H1 (cell line): ENCODE results near the gene WNT5A. TPM values are rescaled to one million over a fixed set of nuclear protein-coding genes. Genes with fewer than 3 reads are reported as not detected.

Experiments
- CBX5 ChIP-seq: fragments of 300-800, 300-1000 bp; sonication (generic); IDR thresholded peaks from 2 replicates; pipeline ENCODE4 v1.7.1; 2016; ENCODE audit warnings: antibody characterized with exemption, low read length, low read depth
- CEBPB ChIP-seq: IDR thresholded peaks from 2 replicates; pipeline ENCODE4 v1.6.1; 2012; ENCODE audit warnings: low read depth, low read length
- NANOG ChIP-seq: IDR thresholded peaks from 2 replicates; pipeline ENCODE4 v1.6.1; 2011; ENCODE audit warnings: low read length, low read depth, mild to moderate bottlenecking, inconsistent platforms; ENCODE audit not compliant: insufficient read depth, poor library complexity, severe bottlenecking
- RFX5 ChIP-seq: IDR thresholded peaks from 2 replicates; pipeline ENCODE4 v1.6.1; 2011; ENCODE audit warnings: low read depth, low read length, improper control_type of control experiment, borderline replicate concordance
- SP1 ChIP-seq: IDR thresholded peaks from 2 replicates; pipeline ENCODE4 v1.6.1; 2011; ENCODE audit warnings: low read depth, low read length
- polyA plus RNA-seq, 7 experiments: library from polyadenylated mRNA; depleted of rRNA in 3 of 7; stranded (reverse) in 5 of 7; unstranded in 2 of 7; fragments of >200 nt in 5 of 7; fragments of 200-250 nt in 2 of 7; gene quantifications; 1 replicate in 5 of 7; 2 replicates in 1 of 7; 4 replicates in 1 of 7; pipeline versions ENCODE4 v1.2.1 to v1.2.3, GENCODE V29; 2011 to 2013; ENCODE audit warnings: missing spikeins in 2 of 7, mixed read lengths in 2 of 7
- total RNA-seq: library from RNA; stranded (reverse); fragmentation: NEBNext Ultra II Directional; extraction: Animal tissue kit (Norgen Biotek cat#: 25700); gene quantifications from 2 replicates; pipeline ENCODE4 v1.2.1, GENCODE V29; 2021

Gene WNT5A
- total and polyA plus RNA-seq, 2 of the 8 experiments (the other 6 are each of a cell fraction or from before 2014, with no cell fraction given) = 3.9 to 5.6 TPM

DNA sequence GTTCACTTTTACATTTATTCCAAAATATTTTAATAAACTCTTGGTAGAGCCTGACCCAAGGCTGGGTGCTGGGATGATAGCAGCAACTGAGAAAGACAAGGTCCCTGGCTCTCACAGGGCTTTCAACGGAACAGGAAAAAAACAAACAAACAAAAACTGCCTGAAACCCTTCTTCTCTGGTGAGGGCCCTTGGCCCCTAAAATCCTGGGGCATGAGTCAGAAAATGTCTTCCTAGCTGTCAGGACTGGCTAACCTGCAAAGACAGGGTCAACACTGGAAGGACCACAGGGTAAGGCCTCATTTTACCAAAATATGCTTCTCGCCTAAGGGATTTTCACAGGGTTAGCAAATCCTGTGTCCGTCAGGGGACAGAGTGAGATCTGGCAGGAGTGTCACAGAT, 45.7 kb upstream of the WNT5A start (continued):
- TF ChIP-seq CEBPB (no peak), RFX5 (no peak), NANOG (no peak), SP1 (no peak), CBX5 (no peak)
